ENCODE results near the gene HEG1.

DNA sequence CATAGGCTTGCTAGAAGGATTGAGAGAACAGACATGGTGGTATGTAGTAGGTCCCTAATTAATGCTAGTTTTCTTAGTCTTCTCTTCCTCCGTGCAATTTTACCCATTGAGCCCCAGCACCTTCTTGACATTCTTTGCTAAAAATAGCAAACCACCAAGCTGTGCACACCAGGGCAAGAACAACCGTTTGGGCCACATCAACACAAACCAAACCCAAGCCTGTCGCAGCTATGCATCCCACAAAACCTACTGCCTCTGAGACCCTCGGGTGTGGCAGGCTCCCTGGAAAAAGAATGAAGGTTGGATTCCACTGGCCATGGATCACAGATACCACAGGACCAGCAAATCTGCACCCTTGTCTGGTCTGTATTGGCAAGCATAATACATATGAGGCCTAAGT, 27.1 kb downstream of the HEG1 start:
- TF ChIP-seq, protein P1, sequence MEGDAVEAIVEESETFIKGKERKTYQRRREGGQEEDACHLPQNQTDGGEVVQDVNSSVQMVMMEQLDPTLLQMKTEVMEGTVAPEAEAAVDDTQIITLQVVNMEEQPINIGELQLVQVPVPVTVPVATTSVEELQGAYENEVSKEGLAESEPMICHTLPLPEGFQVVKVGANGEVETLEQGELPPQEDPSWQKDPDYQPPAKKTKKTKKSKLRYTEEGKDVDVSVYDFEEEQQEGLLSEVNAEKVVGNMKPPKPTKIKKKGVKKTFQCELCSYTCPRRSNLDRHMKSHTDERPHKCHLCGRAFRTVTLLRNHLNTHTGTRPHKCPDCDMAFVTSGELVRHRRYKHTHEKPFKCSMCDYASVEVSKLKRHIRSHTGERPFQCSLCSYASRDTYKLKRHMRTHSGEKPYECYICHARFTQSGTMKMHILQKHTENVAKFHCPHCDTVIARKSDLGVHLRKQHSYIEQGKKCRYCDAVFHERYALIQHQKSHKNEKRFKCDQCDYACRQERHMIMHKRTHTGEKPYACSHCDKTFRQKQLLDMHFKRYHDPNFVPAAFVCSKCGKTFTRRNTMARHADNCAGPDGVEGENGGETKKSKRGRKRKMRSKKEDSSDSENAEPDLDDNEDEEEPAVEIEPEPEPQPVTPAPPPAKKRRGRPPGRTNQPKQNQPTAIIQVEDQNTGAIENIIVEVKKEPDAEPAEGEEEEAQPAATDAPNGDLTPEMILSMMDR (IDR thresholded peaks at IDR 0.05), result no peak
- no peak for TF ChIP-seq POLR2A (IDR thresholded peaks at IDR 0.05)
- TF ChIP-seq EP300 (IDR thresholded peaks at IDR 0.05), result no peak

All from sigmoid colon (tissue), 4 donors.